GM21381 (cell line): ENCODE results near the gene BZW1.

Source experiments
- ATAC-seq: cut with Tn5 transposase; IDR thresholded peaks from one replicate; pipeline ENCODE4 v1.9.1; 2021; ENCODE audit warnings: mild to moderate bottlenecking, moderate library complexity; ENCODE audit not compliant: unreplicated experiment

The BZW1 gene

DNA sequence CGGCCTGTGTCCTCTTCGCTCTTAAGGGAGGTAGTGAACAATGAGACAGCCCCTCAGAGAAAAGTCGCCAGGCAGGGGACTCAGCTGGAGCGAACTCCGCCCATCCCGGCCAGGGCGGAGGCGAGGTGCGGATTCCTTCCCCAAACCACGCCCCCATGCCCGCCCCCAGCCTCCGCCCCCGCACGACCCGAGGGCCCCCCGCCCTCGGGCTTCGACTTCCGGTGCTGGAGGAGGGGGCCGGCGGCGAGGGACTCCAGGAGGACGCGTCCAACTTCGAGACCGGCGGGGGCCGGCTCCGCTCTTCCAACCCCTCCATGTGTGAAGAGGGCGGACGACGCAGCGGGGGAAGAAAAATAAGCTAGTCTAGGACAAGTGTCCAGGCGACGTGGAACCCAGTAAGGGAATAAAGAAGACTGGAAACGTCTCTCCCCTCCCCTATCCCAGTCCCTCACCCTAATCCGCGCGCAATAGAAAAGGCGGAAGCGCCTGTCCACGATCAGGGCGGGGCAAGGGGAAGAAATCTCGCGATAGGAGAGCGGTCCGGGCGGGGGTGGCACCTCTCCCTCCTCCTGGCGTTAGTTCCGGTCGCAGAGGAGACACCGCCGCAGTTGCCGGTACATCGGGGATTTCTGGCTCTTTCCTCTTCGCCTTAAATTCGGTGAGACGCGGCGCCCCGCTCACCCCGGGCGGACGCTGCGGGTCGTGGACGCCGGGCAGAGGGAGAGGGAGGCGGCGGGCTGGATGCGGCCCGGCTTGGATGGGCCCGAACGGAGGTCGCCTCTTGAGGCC is at the start of gene BZW1:
Gene BZW1 (plus strand): TSS at position 578 of the 789 bp plus-strand sequence. CDS start 1,308 bp downstream, outside the sequence.
- peak; percentile 68 for ATAC-seq

DNA sequence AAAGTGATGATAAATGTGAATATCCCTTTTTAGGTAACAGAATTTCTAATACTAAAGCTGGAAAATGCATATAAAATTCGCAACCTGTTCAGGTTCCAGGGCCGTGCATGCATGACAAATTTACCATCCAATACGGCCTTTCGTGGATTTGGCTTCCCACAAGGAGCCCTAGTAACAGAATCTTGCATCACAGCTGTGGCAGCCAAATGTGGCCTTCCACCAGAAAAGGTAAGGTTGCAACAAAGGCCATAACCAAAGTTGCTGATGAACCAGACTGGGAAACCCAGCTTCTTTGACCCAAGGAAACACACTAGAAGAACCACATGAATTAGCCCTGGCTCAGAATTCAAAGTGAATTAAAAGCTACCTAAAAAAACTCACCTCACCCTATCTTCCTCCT is 49.6 kb upstream of the BZW1 start:
- no peak for ATAC-seq

DNA sequence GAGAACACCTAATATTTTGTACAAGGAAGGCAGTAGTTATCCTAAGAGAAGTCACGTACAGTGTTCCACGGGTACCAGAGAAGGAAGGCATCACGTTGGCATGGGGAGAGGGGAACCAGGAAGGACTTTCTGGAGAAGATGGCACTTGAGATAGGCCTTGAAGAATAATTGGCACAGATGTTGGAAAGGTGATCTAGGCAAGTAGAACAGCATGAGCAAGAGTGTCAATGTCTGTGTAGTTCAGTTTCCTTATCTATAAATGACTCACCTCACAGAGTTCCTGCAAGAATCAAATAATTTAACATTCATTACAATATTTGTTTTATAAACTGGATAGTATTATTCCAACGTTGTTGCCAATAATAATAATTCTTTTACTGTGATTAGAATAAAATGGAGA is 48.3 kb upstream of the BZW1 start:
- no peak for ATAC-seq

DNA sequence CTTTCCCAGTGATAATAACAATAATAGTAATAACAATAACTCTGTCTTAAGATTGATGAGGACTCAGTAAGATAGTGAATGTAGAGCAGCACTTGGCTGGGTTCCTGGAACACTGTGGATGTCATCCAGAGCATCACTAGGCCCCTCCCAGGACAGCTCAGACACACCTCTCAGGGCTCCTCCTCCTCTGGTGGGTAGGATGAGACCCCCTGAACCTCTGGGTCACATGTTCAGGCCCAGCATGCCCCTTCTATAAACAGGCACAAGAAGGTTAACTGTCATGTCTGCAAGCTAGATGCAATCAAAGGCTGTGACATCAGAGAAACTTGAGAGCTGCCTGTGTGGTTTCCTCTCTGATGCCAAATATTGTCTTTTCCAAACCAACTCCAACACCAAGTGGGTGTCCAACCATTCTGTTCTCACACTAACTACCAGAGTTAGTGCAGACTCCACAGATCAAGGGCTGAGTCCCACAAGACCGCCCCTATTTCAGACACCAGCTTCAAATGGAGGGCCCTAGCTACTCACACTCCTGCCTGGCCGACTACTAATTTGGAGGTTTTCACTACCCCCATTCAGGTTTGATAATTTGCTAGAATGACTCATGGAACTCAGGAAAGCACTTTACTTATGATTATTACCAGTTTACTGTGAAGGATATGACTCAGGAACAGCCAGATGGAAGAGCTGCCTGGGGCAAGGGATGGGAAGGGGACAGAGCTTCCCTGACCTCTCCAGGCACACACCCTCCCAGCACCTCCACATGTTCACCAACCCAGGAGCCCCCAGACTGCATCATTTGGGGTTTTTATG is 46.4 kb upstream of the BZW1 start:
- no peak for ATAC-seq

DNA sequence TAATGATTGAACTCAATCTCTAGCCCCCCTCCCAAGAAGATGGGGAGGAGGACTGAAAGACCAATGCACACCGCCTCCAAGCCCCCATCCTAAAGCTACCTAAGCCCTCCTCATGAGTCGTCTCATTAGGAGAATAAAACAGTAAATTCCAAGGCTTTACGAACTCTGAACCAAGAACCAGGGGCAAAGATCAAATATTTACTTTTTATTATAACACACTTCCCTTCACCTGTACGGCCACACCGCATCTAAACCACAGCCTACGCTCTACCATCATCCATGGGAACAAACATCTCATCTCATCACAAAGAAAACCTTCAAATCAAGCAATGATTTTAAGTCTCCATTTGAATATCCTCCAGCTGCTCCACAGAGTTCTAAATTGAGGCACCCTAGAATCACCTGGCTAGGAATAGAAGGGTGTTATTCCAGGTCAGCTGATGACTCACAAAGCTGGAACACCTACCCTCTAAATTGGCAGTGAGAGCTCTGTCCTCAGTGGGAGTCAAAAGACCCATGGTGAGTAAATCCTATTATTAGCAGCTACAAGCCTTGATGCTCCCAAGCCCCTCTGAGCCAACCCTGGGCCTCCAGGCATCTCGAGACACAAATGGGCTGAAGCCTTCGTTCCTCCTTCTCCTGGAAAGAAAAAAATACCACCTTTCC is 45.6 kb upstream of the BZW1 start:
- ATAC-seq: no peak

DNA sequence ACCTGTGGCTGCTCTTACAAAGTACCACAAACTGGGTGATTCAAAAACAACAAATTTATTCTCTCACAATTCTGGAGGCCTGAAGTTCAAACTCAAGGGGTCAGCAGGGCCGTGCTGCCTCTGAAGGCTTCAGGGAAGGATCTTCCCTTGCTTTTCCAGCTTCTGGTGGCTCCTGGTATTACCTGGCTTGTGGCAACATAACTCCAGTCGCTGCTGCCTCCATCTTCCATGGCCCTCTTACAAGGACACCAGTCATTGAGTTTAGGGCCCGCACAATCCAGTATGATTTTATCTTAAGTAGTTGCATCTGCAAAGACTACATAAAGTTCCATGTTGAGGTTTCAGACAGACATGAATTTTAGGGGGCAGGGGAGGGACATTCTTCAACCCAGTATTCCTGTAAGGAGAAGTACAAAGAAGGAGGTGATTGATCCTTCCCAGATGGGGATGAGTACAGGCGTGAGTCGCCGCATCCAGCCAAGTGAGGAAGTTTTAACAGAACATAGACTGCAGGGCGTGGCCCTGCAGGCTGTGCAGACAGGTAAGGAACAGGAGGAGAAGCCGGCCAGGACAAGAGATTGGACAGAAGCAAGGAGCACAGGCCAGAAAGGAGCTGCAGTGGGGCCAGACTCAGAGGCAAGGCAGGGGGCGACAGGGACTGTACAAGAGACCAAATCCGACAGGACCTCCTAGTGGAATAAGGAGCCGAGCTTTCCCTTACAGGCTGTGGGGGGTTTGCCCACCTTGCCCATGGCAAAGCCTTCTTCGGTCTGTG is 44.4 kb upstream of the BZW1 start:
- ATAC-seq: no peak

DNA sequence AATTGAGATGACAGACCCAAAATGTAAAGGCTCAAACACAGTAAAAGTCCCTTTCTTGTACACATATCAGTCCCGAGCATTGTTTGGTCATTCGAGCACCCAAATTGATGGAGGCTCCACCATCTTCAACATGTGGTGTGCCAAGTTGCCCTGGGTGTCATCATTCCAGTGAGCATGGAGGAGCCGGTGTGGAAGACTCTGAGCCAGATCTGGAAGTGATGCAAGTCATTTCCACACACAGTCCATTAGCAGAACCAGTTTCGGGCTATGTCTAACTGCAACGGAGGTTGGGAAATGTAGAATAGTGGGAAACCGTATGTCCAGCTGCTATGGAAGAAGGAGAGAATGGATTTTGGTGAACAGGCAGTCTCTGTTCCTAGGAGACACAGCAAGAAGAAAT is 40.9 kb upstream of the BZW1 start:
- ATAC-seq: no peak

DNA sequence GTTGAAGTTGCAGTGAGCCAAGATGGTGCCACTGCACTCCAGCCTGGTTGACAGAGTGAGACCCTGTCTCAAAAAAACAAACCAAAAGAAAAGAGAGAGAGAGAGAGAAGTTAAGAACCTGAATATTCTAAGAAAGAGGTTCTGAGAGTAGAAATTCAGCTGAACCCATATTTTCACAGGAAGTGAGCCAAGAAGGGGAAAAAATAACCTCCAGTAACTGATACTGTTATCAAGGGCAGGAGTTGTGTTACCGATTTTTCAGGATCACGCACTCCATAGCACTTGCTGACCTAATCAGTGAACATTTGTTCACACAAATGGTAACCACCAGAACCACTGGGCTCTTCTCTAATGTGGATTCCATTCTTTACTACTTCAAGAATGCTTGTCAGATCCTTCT is 39.1 kb upstream of the BZW1 start:
- no peak for ATAC-seq

DNA sequence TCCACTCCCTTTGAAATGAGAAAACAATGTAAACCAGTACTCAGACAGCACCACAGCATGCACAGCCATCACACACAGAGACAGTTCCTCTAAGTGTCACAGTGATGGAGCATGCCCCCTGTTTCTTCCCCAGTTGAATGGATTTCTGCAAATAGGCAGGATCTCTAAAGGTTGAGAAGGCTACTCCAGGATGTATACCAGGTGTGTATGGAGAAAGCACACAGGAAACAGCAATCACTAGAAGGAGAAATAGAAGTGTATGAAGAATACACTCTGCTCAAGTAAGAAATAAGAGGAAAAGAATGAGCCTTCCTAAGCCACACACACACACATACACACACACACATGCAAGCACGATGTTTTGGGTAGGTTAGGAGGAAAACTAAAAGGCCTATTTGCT is 38.6 kb upstream of the BZW1 start:
- no peak for ATAC-seq

DNA sequence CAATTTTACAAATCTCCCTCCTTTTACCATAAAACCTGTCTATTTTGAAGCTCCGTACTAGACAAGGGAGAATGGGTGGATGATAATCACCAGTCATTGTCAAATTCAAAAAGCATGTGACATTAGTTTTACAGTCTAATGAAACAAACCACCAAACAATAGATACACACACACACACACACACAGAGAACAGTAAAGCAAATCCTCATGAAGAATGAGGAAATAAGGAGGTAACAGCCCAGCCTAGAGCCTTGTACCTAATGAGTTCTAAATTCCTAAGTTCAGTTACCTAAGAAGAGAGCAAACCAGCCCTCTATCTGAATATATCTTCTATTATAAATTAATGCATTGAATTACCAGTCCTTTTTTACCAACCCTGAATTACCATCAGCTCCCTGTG is 36.8 kb upstream of the BZW1 start:
- ATAC-seq: no peak

DNA sequence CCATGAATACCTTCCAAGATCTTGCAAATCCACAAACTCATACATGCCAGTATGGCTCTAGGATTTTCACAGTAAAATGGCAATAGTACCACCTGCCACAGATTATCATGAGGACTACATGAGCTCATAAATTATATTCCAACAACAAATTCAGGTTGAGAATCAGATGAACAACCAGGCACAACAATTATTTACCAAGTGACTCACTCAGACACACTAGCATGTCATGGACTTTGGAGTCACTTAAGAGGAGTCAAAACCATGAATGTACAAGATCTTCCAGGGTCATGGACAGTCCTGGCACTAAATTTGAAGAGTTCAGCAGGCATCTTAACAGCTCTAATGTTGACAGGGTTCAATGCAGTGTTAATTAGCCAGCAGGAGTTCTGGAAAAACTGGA is 34.4 kb upstream of the BZW1 start:
- no peak for ATAC-seq

DNA sequence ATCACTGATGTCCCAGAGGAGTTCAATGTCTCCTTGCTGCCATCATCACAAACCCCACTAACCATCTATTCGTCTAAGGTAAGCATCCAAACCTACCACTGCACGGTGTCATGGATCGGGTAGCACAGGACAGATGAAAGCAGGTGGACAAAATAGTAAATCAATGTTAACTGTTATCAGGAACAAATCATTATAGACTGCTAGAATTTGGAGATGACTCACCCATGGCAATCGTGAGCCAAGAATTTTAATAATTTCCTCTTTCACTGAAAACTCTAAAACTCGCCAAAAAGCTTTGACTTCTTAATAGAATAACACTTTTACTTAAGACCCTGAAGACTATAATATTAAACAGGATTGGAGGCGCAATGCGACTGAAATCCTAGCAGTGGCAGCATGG is 33.7 kb upstream of the BZW1 start:
- ATAC-seq: no peak

DNA sequence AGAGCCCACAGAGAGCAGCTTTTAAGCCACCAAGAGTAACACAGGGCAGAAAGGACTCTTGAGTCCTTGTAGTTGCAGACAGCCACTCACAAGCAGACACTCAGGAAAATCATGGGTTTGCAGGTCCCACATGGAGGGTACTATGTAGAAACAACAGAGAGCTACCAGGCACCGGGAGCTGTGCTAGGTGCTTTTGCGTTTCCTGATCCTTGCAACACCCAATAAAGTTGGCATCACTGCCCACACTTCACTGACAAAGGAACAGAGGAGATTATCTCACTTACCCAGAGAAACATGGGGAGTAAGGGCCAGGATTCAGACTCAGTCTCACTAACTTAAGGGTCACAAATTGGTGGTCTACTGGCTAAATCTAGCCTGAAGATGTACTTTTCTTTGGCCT is 32.5 kb upstream of the BZW1 start:
- no peak for ATAC-seq

DNA sequence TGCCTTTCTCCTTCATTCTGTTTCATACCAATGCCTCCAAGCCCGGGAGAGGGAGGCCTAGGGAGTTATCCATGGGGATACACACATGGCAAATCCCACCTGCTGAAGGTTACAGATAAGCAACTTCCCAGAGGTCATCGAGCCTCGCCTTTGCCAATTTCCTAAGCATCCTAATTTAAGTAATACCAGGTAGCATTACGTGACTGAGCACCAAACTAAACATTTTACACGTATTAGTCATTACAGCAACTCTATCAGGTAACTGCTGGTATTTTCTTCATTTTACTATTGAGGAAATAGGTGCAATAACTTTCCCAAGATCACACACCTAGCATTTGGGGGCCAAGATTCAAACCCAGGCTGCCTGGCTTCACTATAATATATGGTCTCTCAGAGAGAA is 30.1 kb upstream of the BZW1 start:
- no peak for ATAC-seq

DNA sequence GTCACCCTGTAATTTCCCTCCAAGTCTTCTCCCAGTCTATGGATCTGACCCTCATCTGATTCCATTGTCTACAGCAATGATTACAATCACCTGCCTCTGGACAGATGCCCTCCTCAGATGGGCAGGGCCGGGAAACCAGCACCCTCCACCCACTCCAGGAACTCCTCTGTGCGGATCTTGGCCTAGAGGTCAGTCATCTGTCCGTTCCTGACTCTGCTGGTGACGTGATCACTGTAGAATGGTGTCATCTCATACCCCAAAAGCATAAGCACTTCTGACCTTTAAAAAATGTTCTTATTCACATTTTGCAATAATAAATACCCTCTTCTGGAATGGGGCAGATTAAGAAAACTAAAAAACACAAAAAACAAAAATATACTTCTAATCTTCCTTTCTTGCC is 29.5 kb upstream of the BZW1 start:
- no peak for ATAC-seq

DNA sequence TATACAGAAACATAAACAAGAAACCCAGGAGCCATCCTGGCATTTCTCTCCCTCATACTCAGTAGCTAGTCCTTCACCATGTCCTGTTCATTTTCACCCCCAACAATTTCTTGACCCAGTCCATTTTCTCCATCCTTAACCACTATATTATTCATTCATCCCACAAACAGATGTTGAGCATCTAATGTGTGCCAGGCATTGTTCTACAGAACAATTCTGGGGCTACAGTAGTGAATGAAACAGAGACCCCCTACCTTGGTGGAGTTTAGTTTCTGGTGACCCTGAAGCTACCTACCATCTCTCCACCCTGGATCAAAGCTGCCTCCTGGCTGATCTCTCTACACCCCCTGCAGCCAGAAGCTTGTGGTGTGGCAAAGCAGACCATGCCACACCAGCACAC is 27.5 kb upstream of the BZW1 start:
- ATAC-seq: no peak

DNA sequence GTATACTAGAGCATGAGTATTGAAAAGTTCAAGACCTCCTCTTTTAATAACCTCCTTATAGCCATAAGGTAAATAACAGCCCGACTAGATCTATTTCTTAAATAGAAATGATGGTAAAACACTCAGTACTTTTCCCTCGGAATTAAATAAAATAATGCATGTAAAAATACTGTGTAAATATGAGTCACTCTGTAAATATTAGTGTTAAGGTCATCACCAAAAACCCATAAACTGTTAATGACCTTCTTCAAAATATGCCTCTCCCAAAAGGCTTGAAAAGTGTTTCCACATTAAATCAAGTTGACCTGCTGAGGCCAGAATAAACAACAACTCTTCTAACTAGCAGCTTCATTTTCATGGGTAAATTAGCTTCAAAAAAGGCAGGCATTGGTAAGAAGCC is 25.3 kb upstream of the BZW1 start:
- ATAC-seq: no peak

DNA sequence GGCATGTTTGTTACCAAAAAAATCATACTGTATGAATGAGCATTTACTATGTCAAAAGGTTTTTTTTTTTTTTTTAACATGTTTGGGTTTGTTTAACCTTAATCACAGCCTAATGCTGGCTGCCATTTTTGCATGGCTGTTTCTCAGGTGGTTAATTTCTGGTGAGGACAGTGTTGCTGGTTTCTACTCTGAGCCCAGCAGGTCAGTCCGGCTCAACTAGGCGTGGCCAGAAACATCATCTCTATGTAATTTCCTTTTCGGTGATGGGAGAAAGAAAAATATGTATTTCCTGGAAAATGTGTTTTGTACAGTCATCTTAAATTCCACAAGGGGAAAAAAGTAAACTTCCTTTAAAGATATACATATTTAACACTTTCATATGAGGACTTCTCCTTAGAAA is 24.9 kb upstream of the BZW1 start:
- no peak for ATAC-seq

DNA sequence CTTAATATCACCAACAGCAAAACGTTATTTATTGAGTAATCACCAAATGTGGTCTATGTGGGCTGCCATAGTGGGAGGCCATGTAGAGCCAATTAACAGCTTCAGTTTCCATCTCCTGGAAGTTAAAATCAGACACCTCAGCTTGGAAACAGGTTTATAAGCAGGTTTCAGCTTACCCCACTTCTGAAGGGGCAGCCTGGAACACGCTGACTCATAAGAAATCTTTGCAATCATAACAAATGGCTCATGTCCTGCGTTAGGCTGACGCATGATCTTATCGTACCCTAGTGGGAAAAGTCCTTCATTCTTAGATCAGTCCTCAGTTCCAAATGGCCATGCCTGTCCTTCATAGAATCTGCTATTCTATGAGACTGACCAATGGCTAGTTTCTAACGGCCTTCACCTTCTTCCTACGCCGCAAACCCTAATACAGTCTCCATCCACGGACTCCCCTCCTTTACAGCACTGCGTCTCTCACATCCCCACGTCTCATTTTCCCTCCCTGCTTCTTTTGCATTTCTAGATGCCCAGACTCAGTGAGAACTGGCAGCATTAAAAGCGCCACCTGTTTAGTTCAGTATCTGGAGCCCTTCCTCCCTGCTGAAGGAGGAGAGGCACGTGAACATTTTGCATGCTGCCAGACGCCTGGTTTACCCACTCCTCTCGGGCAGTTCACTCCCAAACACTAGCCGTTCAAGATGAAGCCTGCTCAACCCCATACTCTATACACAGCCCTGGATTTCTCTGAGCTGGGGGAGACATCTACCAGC is 24.2 kb upstream of the BZW1 start:
- no peak for ATAC-seq

DNA sequence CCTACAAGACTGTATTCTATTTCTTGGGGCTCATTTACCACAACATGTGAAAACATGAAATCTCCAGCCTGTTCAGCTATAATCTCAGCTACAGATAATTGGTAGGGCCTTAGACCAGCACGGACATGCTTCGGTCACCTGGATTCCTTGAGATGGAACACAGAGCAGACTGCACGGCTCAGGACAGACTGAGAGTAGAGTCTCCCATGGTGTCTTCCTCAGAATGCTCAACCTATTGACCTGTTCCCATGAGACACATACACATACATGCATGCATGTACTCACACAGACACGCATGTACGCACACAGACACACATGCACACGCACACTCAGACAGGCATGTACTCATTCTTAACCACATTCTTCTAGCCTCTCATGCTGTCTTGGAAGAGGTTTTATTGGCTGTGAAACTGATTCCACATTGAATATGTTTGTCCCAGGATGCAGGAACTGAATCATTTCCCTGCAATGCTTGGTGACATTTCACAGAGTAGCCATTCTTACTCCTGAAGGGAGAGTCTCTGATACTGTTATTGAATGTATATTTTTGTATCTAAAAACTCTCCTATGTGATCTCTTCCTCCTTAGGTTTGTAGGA is 23.5 kb upstream of the BZW1 start:
- ATAC-seq: no peak
